ENCODE data around the gene ERN1.

The ERN1 gene

DNA sequence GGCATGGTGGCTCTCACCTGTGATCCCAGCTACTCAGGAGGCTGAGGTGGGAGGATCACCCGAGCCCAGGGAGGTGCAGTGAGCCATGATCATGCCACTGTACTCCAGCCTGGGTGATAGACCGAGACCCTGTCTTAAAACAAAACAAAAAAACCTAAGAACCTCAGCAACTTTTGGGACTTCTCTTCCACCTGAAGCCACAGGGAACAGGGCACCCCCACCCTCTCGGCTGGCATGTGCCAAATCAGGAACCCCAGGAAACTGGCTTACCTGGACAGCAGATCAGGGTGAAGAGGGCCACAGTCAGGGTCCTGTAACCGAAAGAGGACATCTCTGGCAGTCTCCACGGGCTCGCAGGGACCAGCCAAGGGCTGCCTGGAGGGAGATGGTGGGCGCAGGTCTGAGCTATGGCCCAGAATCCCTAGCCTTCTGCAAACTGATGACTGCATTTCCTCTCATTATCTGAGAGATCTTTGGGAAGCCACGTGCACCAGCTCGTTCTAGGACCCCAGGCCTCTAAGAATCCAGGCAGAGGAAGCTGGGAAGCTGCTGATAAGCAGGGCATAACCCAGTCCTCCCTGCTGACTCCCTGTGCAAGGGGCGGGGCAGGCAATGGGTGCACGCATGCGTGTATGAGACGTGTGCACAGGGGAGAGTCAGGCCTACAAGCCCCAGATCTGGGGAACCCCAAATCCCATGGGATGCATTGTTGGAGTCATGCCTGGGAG is 123.4 kb downstream of the ERN1 start:
- TF ChIP-seq CTCF (IDR thresholded peaks at IDR 0.05; ENCODE audit: control insufficient read depth, extremely low read depth, insufficient read depth), result no peak
- no peak for DNase-seq (ENCODE audit: low read depth)
- H3K4me3 ChIP-seq (ENCODE audit: low read depth, low read length), result no peak overlapping the region

DNA sequence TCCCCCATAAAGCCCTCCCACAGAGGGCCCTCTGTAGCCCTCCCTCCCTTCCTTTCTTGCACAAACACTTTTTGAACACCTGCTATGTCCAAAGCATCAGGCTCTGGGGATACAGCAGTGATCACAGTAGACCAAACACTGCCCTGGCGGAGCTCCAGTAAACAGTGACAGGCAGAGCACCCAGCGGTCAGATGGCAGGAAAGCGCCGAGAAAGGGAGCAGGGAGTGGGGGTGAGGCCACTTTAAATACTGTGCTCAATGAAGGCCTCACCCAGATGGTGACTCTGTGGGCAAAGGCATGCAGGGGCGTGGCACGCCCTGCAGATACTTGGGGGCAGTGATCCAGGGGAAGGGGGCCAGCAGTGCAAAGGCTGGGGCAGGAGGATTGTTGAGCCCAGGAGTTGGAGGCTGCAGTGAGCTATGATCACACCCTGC is 124.2 kb downstream of the ERN1 start:
- no peak for TF ChIP-seq CTCF (IDR thresholded peaks at IDR 0.05; ENCODE audit: control insufficient read depth, extremely low read depth, insufficient read depth)

DNA sequence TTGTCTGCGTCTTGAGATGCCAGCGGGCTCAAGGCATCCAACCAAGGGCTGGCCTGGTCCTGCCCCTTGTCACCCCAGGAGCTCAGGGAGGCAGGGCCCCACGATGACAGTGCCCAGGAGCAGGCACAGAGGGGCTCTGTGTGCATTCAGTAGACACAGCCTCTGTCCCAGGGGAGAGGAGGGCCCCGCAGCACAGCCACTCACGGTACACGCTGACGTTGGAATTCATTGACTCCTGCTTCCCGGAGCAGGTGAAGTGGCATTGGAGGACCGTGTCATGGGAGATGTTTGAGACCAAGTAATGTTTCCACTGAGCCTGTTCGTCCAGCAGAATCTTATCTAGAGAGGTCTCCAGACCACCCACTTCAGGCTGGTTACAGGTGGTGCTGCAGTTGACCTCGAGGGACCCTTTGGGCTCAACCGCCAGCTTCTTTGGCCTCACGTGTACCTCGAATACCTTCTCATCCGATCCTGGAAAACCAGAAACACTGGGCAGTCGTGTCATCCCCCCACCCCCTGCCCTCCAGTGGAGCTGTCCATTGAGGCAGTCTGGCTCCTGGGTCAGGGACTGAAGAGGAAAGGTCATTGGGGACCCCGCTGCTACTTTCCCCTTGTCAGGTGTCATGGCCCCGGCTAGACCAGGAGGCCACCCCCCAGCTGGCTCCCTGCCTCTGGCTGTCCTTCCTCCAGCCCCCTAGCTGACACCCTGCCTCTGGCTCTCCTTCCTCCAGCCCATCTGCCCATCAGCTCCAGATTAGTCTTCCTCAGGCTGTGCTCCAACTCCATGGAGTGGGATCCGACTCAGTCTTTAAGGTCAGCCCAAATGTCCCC is 124.8 kb downstream of the ERN1 start:
- no peak for DNase-seq (ENCODE audit: low read depth)
- no peak for TF ChIP-seq CTCF (IDR thresholded peaks at IDR 0.05; ENCODE audit: control insufficient read depth, extremely low read depth, insufficient read depth)
- no peak overlapping the region for H3K4me3 ChIP-seq (ENCODE audit: low read depth, low read length)

More for the DNA sequence above, 124.2 kb downstream of the ERN1 start:
- peak; percentile 8 for DNase-seq (ENCODE audit: low read depth)
- no peak overlapping the region for H3K4me3 ChIP-seq (ENCODE audit: low read depth, low read length)

GRCh38 chr17:64004218-64004770 is 125.7 kb downstream of the ERN1 start:
- no peak for DNase-seq (ENCODE audit: low read depth)
- TF ChIP-seq CTCF (IDR thresholded peaks at IDR 0.05; ENCODE audit: control insufficient read depth, extremely low read depth, insufficient read depth), result no peak
- no peak overlapping the region for H3K4me3 ChIP-seq (ENCODE audit: low read depth, low read length)

DNA sequence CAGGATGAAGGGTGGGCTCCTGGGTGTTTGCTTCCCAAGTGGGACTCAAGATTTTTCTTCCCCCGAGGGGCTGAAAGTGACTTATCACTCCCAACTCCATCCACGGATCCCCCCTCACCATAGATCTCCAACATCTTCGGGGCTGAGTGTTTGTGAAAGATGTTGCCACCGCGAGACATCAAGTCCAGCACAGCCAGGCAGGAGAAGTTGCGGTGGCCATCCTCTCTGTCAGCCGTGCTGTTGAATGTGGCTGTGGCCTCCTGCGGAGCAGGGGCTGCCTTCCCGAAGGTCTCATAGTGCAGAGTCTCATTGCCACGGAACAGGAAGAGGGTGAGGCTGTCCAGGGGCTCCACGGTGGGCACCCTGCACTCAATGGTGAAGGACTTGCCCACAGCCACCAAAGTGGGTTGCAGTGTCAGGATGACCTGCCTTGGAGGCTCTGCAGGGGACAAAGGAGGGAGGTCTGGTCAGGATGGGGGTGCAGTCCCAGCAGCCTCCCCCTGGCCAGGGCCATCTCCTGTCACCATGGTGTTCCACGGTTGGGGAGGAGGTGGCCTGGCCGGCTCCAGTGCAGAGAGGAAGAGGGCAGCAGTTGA is 126.3 kb downstream of the ERN1 start:
- TF ChIP-seq CTCF (IDR thresholded peaks at IDR 0.05; ENCODE audit: control insufficient read depth, extremely low read depth, insufficient read depth), result no peak
- no peak overlapping the region for H3K4me3 ChIP-seq (ENCODE audit: low read depth, low read length)
- no peak for DNase-seq (ENCODE audit: low read depth)

DNA sequence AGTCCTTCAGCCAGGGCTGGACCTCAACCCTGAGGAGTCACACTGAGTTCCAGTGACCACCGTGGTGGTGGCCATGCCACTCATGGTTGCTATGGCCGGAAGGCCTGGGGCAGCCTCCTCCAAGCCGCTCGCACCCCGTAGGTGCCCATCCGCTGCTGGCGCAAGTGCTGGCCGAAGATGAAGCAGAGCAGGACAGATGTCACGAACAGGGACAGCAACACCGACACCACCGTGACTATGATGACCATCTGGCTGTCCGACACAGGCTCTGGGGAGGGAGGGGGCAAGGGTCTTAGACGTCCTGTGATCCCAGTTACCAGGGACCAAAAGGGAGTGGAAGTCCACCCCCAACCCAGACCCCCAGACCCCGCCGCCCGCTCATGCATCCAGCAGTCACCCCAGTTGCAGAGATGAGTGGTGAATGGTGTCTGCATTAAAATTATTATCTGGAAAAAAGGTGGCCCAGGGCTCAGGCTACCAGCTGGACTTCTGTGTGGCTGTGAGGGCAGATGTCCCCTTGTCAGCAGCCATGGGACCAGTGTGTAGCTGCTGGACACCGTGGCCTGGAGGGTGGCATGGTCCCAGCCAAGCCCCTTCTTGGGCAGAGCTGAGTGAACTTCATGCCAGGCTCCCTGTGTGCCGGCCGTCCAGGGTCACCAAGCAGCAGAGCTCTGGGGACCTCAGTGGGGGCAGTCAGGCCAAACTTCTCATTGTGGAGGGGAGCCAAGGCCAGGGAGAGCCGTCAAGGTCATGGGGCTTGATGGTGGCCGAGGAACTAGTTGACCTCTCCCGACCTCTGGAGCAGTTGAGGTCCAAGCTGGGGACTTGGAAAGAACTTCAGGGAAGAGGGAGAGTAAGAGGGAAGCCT is 127.1 kb downstream of the ERN1 start:
- no peak overlapping the region for H3K4me3 ChIP-seq (ENCODE audit: low read depth, low read length)
- no peak for DNase-seq (ENCODE audit: low read depth)

More for the DNA sequence above, 127.1 kb downstream of the ERN1 start:
- no peak for TF ChIP-seq CTCF (IDR thresholded peaks at IDR 0.05; ENCODE audit: control insufficient read depth, extremely low read depth, insufficient read depth)
